Hematopoietic multipotent progenitor cell (in vitro differentiated cells): ENCODE results near the gene MANBA. TPM values are rescaled to one million over a fixed set of nuclear protein-coding genes. Genes with fewer than 3 reads are reported as not detected.
A peak's percentile ranks its signal among the peaks of the same experiment; 100 is the strongest.
"Not testable (repeated sequence)": the region's sequence is repeated elsewhere in the genome, so short reads cannot be mapped to it uniquely, and the experiment has no call there.

Experiments used
- DNase-seq, 3 donors: peaks; one replicate each; pipeline ENCODE4 v3.0.0-alpha.2; 2011 to 2015; ENCODE audit warnings: low read depth in 2 of 3, low spot score in 2 of 3
- total RNA-seq: library from RNA; depleted of rRNA; stranded (reverse); fragments of >200 nt; gene quantifications from one replicate; pipeline ENCODE4 v1.2.3, GENCODE V29; 2012

MANBA gene
- total RNA-seq, 1 donor: 74.6 TPM

DNA sequence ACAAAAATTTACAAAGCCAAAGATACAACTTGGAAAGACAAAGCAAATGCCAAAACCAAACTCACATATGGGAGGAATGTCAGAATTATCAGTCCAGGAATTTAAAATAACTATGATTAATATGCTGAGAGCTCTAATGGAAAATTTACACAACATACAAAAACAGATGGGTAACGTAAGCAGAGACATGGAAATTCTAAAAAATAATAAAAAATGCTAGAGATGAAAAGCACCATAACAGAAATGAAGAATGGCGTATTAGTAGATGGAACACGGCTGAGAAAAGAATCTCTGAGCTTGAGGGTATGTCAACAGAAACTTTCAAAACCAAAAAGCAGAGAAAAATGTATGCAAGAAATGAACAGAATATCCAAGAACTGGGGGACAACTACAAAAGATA, 4.1 kb upstream of the MANBA start:
- DNase-seq: no peak

DNA sequence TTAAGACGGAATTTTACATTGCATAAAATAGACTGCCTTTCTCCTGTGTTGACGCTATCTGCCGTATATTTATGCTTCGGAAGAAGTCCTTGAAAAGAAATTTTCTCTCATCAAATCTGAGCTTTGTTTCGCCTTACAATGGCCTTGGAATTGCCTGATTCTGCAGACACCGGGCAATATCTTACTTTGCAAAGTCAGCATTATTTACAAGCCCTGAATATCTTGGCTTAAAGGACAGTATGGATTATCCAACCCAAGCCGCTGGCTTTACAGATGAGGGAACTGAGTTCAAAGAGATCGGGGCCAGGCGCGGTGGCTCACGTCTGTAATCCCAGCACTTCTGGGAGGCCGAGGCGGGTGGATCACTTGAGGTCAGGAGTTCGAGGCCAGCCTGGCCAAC, 1.1 kb upstream of the MANBA start:
- DNase-seq: no peak

DNA sequence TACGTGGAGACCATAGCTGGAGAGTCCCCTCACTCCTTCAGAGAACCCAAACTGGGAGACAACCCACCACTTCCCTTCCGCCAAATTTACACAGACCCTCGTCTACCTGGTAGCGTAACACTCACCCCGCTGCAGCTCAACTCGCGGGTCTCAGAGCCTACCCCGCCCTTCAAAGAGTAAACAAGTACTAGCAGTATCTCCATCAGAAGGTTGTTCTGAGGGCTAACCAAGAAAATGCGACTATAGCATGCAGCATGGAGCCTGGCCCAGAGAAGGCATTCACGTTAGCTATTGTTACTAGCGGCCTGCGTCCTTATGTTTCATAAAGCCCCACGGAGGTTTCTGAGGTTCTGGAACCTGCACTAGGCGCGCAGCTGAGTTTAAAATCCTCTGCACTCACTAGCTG, 531 bp upstream of the MANBA start:
- DNase-seq: no peak

DNA sequence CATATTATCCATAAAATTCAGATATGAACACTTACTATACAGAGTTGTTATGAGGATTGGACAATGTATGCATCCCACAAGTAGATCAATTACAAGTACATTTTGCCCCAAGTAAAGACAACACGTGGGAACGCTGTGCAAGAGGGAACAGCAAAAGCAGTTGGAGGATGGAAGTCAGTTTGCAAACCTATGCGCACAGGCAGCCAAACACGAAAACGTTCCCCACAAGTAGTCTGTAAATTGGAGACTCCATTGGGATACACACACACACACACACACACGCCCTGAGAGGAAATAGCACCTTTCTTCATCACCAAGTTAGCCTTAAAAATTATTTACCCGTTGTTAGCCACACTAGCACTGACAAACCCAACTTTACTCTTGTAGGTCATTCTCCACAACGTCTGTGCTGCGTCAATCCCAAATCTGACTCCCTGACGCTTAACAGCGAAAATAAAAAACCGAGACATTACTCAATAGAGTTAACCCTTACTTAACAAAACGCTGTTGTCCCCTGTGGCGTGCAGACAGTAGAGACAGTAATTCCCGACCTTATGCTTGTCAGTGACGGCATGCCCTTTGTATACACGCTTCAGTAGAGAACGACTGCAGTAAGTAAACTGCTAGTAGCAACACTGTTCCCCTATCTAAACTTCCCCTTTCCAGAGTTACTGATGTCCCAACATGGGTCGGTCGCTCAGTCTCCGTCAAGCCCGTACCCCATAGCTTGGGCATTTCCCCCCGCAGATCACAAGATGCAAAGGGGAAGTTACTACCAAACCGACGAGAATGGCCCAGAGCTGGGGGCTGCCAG, 730 bp downstream of the MANBA start:
- DNase-seq: peak; percentile 5 to 98 (median 95)

DNA sequence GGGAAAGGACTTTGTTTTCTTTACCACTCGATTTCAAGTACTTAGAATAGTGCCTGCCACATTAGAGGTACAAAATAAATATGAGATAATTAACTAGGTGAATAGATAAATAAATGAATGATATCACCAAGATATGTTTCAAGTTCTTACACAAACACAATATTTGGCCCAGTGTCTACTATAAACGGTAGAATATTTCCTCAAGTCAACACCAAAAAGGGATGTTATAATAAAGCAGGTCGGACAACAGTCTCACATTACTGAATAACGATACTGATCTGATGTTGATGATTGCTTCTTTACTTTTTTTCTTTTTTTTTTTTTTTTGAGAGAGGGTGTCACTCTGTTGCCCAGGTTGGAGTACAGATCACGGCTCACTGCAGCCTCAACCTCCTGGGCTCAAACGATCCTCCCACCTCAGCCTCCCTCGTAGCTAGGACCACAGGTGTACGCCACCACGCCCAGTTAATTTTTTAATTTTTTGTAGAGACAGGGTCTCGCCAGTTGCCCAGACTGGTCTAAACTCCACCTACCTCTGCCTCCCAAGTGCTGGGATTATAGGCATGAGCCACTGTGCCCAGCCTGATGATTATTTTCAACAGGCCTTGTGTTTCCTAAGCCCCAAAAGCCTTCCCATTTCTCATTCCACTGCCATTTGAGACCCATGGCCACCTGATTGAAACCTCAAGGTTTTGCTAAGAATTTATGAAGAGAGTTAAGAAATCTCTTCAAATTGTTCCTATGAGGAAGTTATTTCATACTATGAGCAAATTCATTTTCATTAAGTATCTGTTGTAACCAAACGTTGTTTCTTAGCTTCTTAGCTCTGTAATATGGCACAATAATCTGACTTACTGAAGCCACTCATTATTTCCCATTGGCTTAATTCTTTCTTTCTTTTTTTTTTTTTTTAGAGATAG, 2.3 kb downstream of the MANBA start:
- DNase-seq: no peak

DNA sequence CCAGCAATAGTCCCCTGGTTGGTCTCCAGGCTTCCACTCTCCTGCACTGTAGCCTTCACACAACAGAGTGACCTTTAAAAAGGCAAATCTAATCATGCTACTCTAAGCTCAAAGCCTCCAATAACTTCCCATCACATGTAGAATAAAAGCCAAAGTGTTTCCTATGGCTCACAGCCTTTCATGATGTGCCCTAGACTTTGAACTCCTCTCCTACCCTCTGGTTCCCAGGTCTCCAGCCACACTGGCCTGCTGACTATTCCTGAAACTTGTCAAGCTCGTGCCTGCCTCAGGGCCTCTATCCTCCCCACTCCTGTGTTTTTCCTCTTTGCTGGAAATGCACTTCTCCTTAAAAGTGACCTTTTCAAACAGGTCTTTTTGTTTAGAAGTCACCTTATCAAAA, 3.1 kb downstream of the MANBA start:
- no peak for DNase-seq

DNA sequence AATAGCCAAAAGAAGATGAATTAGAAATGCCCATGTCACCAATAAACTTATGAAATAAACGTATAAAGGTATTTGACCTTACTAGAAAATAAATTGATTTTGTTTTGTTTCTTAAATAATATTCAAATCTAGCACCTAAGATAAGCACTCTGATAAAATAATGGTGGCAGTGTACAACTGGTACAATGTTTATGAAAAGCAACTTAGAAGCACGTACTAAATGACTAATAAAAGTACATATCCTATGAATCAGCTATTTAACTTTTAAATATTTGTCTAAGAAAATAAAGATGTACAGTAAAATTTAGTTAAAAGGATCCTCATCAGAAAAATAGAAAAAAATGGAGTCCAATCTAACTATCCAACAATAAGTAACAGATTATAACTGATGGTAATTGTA, 6.7 kb downstream of the MANBA start:
- DNase-seq: no peak

DNA sequence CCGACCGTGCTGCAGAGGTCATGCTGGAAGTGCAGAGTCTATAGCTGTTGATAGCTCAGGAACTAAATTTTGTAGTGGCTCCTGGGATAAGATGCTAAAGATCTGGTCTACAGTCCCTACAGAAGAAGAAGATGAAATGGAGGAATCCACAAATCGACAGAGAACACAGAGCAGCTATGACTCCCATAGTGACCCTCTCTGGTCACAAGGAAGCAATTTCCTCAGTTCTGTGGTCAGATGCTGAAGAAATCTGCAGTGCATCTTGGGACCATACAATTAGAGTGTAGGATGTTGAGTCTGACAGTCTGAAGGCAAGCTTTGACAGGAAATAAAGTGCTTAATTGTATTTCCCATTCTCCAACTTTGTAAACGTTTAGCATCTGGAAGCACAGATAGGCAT, 8.8 kb downstream of the MANBA start:
- DNase-seq: no peak

DNA sequence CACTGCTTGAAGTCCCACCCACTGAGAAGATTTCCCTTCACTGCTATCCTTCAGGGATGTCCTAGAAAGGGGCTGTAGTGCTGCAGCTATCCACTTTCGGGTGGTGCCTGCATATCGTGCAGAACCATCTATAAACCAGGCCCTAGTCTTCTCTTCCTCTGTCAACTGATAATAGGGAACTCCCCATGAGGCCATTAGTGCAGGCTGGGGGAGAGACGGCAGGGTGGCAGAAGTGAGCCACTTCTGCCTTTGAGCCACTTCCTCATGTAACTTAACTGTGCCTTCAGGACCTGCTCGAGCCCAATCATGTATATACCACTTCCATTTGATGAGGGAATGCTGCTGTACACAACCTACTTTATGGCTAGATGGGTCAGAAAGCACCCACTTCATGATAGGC, 17.4 kb downstream of the MANBA start:
- peak in 2 of 3 donors; percentile 55 to 79 for DNase-seq

DNA sequence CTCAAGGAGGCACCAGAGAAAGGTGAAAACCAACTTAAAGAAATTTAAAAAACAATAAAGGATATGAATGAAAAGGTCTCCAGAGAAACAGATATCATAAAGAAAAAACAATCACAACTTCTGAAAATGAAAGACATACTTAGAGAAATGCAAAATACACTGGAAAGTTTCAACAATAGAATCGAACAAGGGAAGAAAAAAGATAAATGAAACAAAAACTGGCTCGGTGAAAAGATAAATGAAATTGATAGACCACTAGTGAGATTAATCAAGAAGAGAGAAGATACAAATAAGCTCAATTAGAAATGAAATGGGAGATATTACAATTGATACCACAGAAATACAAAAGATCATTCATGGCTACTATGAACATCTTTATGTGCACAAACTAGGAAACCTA, 22.0 kb downstream of the MANBA start:
- not testable (repeated sequence) for DNase-seq

DNA sequence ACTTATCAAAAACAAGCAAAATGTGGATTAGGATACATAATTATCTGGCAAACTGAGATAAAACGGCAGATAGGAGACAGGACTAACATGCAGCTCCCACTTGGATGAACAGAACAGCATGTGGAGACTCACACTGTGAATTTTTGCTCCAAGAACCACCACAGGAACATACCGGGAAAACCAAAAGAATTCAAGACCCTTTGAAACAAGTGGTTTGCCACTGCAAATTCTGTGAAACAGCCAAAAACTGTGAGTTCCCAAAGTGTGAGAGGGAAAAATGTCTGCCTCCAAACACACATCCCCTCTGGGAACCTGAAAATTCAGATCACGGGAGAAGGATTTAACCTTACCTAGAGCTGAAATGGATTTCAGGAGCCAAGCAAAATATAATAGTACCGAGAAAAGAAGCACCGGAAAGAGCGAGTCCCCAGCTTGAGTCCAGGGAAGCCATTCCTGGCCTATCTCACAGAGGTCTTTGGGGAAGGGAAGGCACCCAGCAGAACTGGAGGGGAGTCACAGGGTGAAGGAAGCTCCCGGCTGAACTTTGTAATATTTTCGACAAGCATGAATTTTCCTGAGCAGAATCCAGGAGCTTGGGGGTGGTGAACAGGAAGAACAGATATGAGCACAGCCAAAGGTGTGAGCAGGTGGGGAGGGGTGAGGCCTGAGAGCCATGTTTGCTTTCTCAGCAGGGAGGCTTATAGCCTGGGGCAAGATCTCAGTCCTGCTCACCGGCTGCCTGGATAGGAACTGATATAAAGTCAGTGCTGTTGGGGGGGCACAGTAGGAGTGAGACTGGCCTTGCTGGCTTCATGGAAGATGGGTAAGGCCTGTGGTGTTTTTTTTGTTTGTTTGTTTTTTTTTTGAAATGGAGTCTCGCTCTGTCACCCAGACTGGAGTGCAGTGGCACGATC, 23.9 kb downstream of the MANBA start:
- DNase-seq: no peak

DNA sequence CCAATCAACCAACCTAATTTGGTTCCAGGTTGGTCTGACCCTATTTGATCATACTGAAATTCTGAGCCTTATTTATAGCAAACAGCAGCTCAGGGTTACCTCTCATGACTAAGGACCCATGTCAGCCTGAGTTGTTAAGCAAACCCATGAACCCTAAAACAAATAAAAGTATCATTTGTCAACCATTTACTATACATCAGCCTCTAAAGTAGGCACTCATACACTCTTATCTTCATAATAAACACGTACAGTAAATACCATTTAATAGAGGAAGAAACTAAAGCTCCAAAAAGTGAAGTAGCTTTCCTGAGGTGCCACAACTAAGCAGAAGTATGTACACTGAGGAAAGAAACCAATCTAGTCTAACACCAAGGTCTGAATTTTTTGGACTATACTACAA, 25.2 kb downstream of the MANBA start:
- peak in 1 of 3 donors; percentile 15 for DNase-seq

DNA sequence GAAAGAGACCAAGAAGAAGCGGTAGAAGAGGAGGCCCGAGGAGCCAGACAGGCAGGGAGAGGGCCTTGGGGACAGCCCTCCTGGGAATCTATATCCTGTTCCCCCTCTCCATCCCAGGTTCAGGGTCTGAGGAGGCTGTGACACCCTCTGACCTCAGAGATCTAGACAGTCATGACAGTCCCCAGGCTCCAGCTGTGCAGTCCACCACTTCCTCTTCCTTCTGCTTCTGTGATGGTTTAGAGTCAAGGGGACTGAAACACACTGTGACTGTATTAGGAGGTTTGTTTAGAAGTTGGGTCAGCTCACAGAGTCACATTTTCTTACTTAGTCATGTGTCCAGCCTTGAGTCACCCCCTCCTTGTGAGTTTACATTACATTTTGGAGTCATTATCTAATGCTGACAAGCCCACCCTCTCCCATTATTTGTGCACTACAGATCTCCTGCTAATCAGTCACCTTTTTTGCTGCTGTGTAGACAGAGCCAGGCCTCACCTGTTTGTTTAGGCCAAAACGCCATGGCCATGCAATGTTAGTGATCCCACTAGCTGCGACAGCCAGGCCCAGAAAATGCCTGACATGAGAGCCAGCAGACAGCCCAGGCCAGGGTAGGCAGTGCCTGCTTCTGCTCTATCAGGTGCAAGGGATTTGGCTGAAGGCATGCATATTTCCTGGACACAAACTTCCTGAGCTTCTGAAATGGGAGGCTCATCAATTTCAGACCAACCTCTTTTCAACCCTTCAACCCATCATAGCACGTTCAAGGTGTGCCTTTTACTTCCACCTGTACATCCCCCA, 26.0 kb downstream of the MANBA start:
- peak in 2 of 3 donors; percentile 73 to 90 for DNase-seq

DNA sequence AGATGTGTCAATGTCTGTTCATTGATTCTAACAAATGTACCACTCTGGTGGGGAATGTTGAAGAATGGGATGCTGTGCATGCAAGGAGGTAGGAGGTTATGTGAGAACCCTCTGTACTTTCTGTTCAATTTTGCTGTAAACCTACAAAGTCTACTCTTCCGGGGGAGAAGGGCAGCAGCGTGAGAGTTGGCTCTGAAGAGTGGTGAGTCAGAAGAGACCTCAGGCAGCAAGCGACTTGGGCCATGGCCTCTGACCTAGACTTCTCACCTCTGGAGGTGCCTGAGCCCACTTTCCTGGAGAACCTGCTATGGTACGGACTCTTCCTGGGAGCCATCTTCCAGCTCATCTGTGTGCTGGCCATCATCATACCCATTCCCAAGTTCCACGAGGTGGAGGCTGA, 26.7 kb downstream of the MANBA start:
- DNase-seq: no peak

DNA sequence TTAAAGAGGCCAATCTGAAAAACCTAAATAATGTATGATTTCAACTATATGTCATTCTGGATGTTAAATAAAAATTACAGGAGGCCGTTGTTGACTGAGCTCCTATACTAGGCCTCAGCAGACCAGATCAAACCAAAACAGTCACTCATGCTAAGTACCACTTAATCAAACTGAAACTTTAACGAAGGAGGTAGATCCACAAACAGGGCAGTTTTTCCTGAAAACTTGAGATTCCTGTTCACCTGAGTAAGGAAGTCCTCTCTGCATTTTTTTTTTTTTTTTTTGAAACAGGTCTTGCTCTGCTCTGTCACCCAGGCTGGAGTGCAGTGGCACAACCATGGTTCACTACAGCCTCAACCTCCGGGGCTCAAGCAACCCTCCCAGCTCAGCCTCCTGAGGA, 27.7 kb downstream of the MANBA start:
- no peak for DNase-seq

DNA sequence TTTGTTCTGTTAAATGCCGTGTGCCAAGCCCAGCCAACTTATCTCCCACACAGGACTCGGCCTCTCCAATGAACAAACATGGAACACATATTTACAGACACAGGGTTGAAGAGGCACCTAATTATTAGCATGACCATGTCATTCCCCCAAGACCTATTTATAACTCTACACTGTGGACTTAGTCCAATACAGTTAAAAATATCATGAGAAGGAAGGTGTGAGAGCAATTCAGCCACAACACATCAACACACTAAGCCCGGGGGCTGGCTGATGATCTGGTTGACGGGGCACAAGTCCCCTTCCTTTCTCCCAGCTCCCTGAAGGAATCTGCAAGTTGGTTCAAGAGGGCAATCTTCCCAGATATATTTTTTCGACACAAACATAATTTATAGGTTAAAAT, 28.1 kb downstream of the MANBA start:
- no peak for DNase-seq

DNA sequence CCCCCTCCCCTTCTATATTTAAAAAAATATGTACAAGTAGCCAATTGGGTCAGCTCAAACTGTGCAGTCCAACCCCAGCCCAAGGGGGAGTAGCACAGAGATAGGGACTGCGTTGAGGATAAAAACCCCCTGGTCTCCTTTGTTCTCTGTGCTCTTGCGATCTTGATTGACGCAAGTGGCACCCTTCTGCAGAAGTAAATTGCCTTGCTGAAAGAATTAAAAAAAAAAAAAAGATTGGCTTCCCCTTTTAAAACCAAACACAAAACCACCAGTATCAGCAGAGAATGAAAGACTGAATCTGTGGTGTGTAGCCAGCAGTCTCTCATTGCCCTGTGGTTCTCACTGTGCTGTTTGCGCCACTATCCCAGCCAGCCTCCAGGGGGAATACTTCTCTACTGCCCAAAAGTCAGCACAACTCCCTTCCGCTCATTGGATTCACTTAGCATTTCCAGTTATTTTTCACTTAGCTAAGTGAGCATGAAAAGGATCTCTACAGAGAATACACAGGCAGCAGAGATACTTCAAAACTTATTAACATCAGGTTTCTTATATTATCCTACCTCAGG, 29.7 kb downstream of the MANBA start:
- DNase-seq: no peak

DNA sequence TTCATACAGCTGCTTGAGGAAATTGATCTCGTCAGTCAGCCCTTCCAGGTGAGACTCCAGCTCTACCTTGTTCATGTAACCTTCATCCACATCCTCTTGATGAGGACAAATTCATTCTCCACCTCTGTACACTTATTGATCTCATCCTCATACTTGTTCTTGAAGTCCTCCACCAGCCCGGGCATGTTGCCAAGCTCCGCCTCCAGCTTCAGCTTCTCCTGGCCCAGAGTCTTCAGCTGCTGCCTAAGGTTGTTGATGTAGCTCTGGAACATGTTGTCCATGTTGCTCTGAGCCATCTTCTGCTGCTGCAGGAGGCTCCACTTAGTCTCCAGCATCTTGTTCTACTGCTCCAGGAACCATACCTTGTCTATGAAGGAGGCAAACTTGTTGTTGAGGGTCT, 31.3 kb downstream of the MANBA start:
- not testable (repeated sequence) for DNase-seq

DNA sequence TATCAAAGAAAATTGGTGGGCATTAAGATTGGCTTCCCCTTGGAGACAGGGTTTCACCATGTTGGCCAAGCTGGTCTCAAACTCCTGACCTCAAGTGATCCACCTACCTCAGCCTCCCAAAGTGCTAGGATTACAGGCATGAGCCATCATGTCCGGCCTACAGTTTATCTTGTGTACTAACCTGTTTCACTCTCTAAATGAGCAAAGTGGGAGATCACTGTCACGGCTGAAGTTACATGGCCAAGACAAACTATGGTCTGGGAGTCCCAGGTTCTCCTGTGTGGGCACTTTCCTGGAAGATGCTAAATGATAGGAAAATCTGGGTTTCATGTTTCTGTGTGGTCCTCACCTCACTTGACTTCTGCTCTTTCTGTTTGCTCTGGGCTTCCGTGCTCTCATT, 33.8 kb downstream of the MANBA start:
- not testable (repeated sequence) for DNase-seq

DNA sequence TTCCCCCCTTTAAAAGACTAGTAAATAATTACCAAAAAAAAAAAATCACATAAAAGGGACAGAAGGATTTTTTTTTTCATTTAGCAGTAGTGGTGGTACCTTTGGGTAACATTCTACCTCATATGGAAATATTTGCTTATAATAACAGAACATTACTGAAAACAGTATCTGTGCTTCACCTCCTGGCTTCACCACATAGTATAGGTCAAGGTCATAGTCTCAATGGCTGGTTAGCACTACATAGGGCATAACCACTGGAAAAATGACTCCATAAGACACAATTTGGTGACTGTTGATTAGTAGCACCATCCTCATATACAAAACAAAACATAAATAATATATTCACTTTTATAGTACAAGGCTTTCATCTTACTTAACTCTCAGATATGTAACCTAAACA, 34.7 kb downstream of the MANBA start:
- DNase-seq: no peak
